Measurements from ENCODE around the gene SRSF3.

DNA sequence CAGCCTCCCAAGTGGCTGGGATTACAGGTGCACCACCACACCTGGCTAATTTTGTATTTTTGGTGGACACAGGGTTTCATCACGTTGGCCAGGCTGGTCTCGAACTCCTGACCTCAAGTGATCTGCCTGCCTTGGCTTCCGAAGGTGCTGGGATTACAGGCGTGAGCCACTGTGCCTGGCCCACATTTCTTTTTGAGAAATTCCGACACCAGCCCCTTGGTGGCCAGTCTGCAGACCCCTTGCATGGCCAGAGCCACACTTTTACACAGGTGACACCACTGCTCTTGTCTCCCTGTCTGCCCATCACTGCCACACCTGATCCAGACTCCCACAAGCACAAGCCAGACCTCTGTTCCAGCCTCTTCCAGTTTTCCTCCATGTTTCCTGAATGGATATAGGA lies 33.0 kb downstream of the SRSF3 start:
- TF ChIP-seq, protein P1, sequence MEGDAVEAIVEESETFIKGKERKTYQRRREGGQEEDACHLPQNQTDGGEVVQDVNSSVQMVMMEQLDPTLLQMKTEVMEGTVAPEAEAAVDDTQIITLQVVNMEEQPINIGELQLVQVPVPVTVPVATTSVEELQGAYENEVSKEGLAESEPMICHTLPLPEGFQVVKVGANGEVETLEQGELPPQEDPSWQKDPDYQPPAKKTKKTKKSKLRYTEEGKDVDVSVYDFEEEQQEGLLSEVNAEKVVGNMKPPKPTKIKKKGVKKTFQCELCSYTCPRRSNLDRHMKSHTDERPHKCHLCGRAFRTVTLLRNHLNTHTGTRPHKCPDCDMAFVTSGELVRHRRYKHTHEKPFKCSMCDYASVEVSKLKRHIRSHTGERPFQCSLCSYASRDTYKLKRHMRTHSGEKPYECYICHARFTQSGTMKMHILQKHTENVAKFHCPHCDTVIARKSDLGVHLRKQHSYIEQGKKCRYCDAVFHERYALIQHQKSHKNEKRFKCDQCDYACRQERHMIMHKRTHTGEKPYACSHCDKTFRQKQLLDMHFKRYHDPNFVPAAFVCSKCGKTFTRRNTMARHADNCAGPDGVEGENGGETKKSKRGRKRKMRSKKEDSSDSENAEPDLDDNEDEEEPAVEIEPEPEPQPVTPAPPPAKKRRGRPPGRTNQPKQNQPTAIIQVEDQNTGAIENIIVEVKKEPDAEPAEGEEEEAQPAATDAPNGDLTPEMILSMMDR (IDR thresholded peaks at IDR 0.05), result no peak
- TF ChIP-seq POLR2A (IDR thresholded peaks at IDR 0.05) (no peak), POLR2AphosphoS5 (IDR thresholded peaks at IDR 0.05) (no peak)

All from gastroesophageal sphincter (tissue), 3 donors.